Endothelial cell of umbilical vein (primary cell): Measurements from ENCODE around the gene GALK1. TPM values are rescaled to one million over a fixed set of nuclear protein-coding genes. Genes with fewer than 3 reads are reported as not detected.

ENCODE experiments used
- Bru-seq: library from RNA; stranded (reverse); fragments of 400-500 nt; gene quantifications from one replicate; lab custom pipeline; 2021; lab: Mats Ljungman, UMichigan
- BruChase-seq, 2 experiments: library from RNA; stranded (reverse); fragments of 400-500 nt; gene quantifications; one replicate each; lab custom pipeline; 2021; lab: Mats Ljungman, UMichigan
- BruUV-seq: library from RNA; stranded (reverse); fragments of 400-500 nt; replicated peaks from 2 replicates; lab custom pipeline; 2021; lab: Mats Ljungman, UMichigan
- CTCF ChIA-PET: fragments of 300-600, 350-600 bp; sonication (Branson Sonifier 250); formaldehyde crosslinking; loops from one replicate; lab custom pipeline; 2021; ENCODE audit warnings: antibody characterized with exemption, inconsistent platforms; lab: Charles Lee
- POLR2A ChIA-PET: fragments of 300-600, 350-600 bp; sonication (Branson Sonifier 250); formaldehyde crosslinking; loops from one replicate; lab custom pipeline; 2021; ENCODE audit warnings: antibody characterized with exemption, inconsistent platforms; lab: Charles Lee
- DNase-seq: peaks from one replicate; pipeline ENCODE4 v3.0.0-alpha.2; 2011; ENCODE audit warnings: low read depth, low spot score
- FAIRE-seq: peaks from 2 replicates; lab custom pipeline; 2011; peaks lifted over from hg19 to GRCh38; lab: Jason Lieb, UNC
- H2AFZ ChIP-seq: 2 replicates; pipeline ENCODE4 v1.6.0; 2012; ENCODE audit warnings: low read depth, low read length, control low read depth, inconsistent platforms
- H3K27ac ChIP-seq: 2 replicates; pipeline ENCODE4 v1.5.1; 2011; ENCODE audit warnings: low read depth, mild to moderate bottlenecking, control low read depth, low read length, moderate library complexity; ENCODE audit not compliant: insufficient read depth
- H3K27me3 ChIP-seq, 2 experiments: 2 replicates each; pipeline versions ENCODE4 v1.6.0 to v1.6.1; 2011; ENCODE audit warnings: low read length in 2 of 2, mixed read lengths in 1 of 2; ENCODE audit not compliant: control insufficient read depth in 2 of 2, insufficient read depth in 2 of 2
- H3K36me3 ChIP-seq, 2 experiments: 2 replicates in 1 of 2; 3 replicates in 1 of 2; pipeline ENCODE4 v1.5.1; 2011; ENCODE audit warnings: low read length in 2 of 2, mild to moderate bottlenecking in 1 of 2, moderate library complexity in 1 of 2; ENCODE audit not compliant: control insufficient read depth in 2 of 2, insufficient read depth in 2 of 2; ENCODE audit errors: extremely low read depth in 1 of 2
- H3K4me1 ChIP-seq: 3 replicates; pipeline ENCODE4 v1.5.1; 2011; ENCODE audit warnings: mild to moderate bottlenecking, low read length; ENCODE audit not compliant: control insufficient read depth, insufficient read depth; ENCODE audit errors: extremely low read depth
- H3K4me2 ChIP-seq: 2 replicates; pipeline ENCODE4 v1.6.1; 2011; ENCODE audit warnings: low read length, control low read depth, mixed read lengths; ENCODE audit not compliant: insufficient read depth
- H3K4me3 ChIP-seq, 3 experiments: fragments of 200-600 bp in 1 of 3; sonication (generic), shearing (Covaris generic) in 1 of 3; replicated peaks in 1 of 3; 2 replicates each; pipeline ENCODE4 v1.5.1; 2011 to 2016; ENCODE audit warnings: control low read depth in 3 of 3, low read length in 3 of 3, mild to moderate bottlenecking in 2 of 3, inconsistent platforms in 1 of 3, low read depth in 1 of 3, moderate library complexity in 1 of 3; ENCODE audit not compliant: insufficient read depth in 1 of 3
- H3K79me2 ChIP-seq: 2 replicates; pipeline ENCODE4 v1.6.0; 2012; ENCODE audit warnings: low read length, inconsistent platforms; ENCODE audit not compliant: control insufficient read depth, insufficient read depth
- H3K9ac ChIP-seq: replicated peaks from 2 replicates; pipeline ENCODE3; 2011; ENCODE audit warnings: low read length, control low read depth; ENCODE audit not compliant: insufficient read depth; ENCODE audit errors: extremely low read depth
- H3K9me1 ChIP-seq: replicated peaks from 3 replicates; pipeline ENCODE4 v1.6.0; 2011; ENCODE audit warnings: mild to moderate bottlenecking, low read length; ENCODE audit not compliant: control insufficient read depth, insufficient read depth; ENCODE audit errors: extremely low read depth
- H3K9me3 ChIP-seq: replicated peaks from 2 replicates; pipeline ENCODE4 v1.5.1; 2012; ENCODE audit warnings: low read length, inconsistent platforms; ENCODE audit not compliant: control insufficient read depth, insufficient read depth
- H4K20me1 ChIP-seq: replicated peaks from 2 replicates; pipeline ENCODE3; 2011; ENCODE audit warnings: mild to moderate bottlenecking, low read length; ENCODE audit not compliant: control insufficient read depth, insufficient read depth; ENCODE audit errors: extremely low read depth
- EZH2 ChIP-seq: IDR thresholded peaks from 2 replicates; pipeline ENCODE4 v1.6.1; 2012; ENCODE audit warnings: borderline replicate concordance, low read depth, mild to moderate bottlenecking, moderate library complexity, low read length, inconsistent platforms; ENCODE audit not compliant: severe bottlenecking
- FOS ChIP-seq: IDR thresholded peaks from 2 replicates; pipeline ENCODE4 v1.6.1; 2011; ENCODE audit warnings: mild to moderate bottlenecking, low read length, moderate library complexity, borderline replicate concordance; ENCODE audit not compliant: insufficient read depth
- GATA2 ChIP-seq: IDR thresholded peaks from 2 replicates; pipeline ENCODE4 v1.7.0; 2011; ENCODE audit warnings: low read depth, mild to moderate bottlenecking, moderate library complexity, mixed read lengths, low read length; ENCODE audit not compliant: insufficient read length, insufficient read depth
- JUN ChIP-seq: IDR thresholded peaks from 2 replicates; pipeline ENCODE4 v1.6.1; 2011; ENCODE audit warnings: borderline replicate concordance, low read depth; ENCODE audit not compliant: insufficient read length, insufficient read depth
- POLR2A ChIP-seq: IDR thresholded peaks from 2 replicates; pipeline ENCODE4 v1.6.1; 2012; ENCODE audit warnings: low read depth, mild to moderate bottlenecking, control low read depth, low read length
- POLR2AphosphoS5 ChIP-seq: IDR thresholded peaks from 2 replicates; pipeline ENCODE4 v1.6.1; 2012; ENCODE audit warnings: low read depth, mild to moderate bottlenecking, control low read depth, low read length, moderate library complexity; ENCODE audit not compliant: insufficient read depth
- dilution Hi-C: fragments of 300-500 bp; cut with MboI; formaldehyde crosslinking; loops from one replicate; pipeline ENCODE4 v1.15.0; 2019; ENCODE audit warnings: low sequenced_read_pairs; ENCODE audit not compliant: extremely low pct_ligation_motif_present
- intact Hi-C: fragments of 100-400 bp; cut with micrococcal nuclease; formaldehyde crosslinking; loops from one replicate; pipeline ENCODE4 v1.10.0; 2022
- long read RNA-seq: library from polyadenylated mRNA; stranded (forward); transcript quantifications from one replicate; pipeline ENCODE4 v2.0.0, GENCODE V29; 2021
- polyA minus RNA-seq, 3 experiments: library from RNA; depleted of rRNA, polyadenylated mRNA; stranded (reverse); fragments of >200 nt; gene quantifications; 1 replicate in 1 of 3; 2 replicates in 2 of 3; pipeline ENCODE4 v1.2.3, GENCODE V29; 2011
- polyA plus RNA-seq, 4 experiments: library from polyadenylated mRNA; depleted of rRNA in 3 of 4; stranded (reverse) in 3 of 4; unstranded in 1 of 4; fragments of >200 nt; gene quantifications; 2 replicates each; pipeline versions ENCODE4 v1.2.1 to v1.2.3, GENCODE V29; 2011 to 2012; ENCODE audit warnings: missing spikeins in 1 of 4
- total RNA-seq: library from RNA; stranded (reverse); gene quantifications from 2 replicates; pipeline ENCODE4 v1.2.3, GENCODE V29; 2021
- TF ChIP-seq, protein P1 (sequence below), 2 donors: IDR thresholded peaks; 1 replicate in 1 of 2; 2 replicates in 1 of 2; pipeline ENCODE4 v1.5.1; 2011; ENCODE audit warnings: low read length in 2 of 2, mild to moderate bottlenecking in 2 of 2, moderate library complexity in 2 of 2, control low read depth in 1 of 2, inconsistent platforms in 1 of 2, low read depth in 1 of 2; ENCODE audit not compliant: insufficient read depth in 1 of 2; ENCODE audit errors: extremely low read depth in 1 of 2
- TF ChIP-seq, protein P2 (sequence below): IDR thresholded peaks from 2 replicates; pipeline ENCODE4 v1.6.1; 2011; ENCODE audit not compliant: insufficient read depth, insufficient read length

The GALK1 gene
- 45.8 and 47.0 TPM in 2 replicates for total RNA-seq
- 63.7 and 90.1 TPM in 2 replicates for polyA plus RNA-seq
- polyA plus RNA-seq (2011; cell fraction: cytosol; rRNA removed), result 28.3 and 34.9 TPM in 2 replicates
- 29.7 and 38.8 TPM in 2 replicates for polyA plus RNA-seq (2011; cell fraction: nucleus; rRNA removed)
- 30.9 and 56.4 TPM in 2 replicates for polyA plus RNA-seq (2012)
- polyA minus RNA-seq, result 14.1 and 22.7 TPM in 2 replicates
- 30.7 TPM for polyA minus RNA-seq (2011; cell fraction: cytosol; rRNA and poly(A)+ RNA removed)
- 6.7 and 12.7 TPM in 2 replicates for polyA minus RNA-seq (2011; cell fraction: nucleus; rRNA and poly(A)+ RNA removed)
- Bru-seq, nascent RNA, result percentile 39 among the genes with signal in this experiment
- BruChase-seq, experiment 1, labeled RNA remaining after a 6-hour chase, result percentile 36 among the genes with signal in this experiment
- BruChase-seq, experiment 2, labeled RNA remaining after a 2-hour chase, result percentile 32 among the genes with signal in this experiment
- long read RNA-seq, transcript GALK1-205 (8 exons, 1,866 nt), result major isoform, 154 of 175 reads
- long read RNA-seq, partial matches to known transcripts, result 8 of 175 reads
- long read RNA-seq, other reads (novel, unspliced or antisense), result 12 of 175 reads

DNA sequence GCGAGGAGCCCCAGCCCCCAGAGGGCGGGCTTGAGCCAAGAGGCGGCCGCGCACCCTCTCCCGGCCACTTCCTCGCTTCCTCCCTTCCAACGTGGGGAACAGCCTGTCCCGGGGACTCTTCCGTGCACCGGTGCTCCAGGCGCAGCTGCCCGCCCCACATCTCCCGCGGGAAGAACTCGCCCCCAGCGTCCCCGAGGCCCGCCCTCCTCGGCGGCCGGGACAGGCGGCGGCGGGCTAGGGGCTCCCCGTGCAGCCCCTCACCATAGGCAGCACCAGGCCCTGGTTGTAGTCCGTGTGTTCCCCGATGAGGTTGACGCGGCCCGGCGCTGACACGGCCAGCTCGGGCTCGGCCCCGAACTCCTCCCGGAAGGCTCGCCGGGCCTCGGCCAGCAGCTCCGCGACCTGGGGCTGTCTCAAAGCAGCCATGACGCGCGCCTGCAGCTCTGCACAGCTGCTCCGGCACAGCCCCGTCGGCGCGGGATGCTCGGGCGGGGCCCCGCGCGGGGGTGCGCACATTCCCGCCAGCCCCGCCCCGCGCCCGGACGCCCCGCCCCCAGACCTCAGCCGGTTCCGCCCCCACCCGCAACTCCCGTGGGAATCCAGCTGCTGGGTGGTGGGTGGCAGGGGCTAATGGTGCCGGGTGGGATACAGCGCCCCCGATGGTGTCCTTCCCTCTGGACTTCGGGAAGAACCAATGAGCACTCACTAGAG lies at the start of gene GALK1:
Gene GALK1, minus strand, starts transcription at position 482 of the 711 bp plus-strand sequence. Its CDS starts 56 bp downstream, at position 426.
- Histone ChIP-seq H3K27ac (peak within 1 kb of the TSS; percentile 15), H3K4me3 (peak within 1 kb of the TSS; percentile 44 to 62 (median 53)), H3K4me1 (peaks cover 11% of the 10 kb centered on the region), H3K4me2 (peak within 1 kb of the TSS; percentile 77), H3K9me3 (no peaks in the 10 kb centered on the region), H3K79me2 (no peaks in the 10 kb centered on the region), H3K9me1 (no peaks in the 10 kb centered on the region), H3K36me3 (no peaks in the 10 kb centered on the region), H3K9ac (peak within 1 kb of the TSS; percentile 69), H2AFZ (peak within 1 kb of the TSS; percentile 94), H4K20me1 (no peaks in the 10 kb centered on the region), H3K27me3 (no peaks in the 10 kb centered on the region)
- TF ChIP-seq, protein P1, sequence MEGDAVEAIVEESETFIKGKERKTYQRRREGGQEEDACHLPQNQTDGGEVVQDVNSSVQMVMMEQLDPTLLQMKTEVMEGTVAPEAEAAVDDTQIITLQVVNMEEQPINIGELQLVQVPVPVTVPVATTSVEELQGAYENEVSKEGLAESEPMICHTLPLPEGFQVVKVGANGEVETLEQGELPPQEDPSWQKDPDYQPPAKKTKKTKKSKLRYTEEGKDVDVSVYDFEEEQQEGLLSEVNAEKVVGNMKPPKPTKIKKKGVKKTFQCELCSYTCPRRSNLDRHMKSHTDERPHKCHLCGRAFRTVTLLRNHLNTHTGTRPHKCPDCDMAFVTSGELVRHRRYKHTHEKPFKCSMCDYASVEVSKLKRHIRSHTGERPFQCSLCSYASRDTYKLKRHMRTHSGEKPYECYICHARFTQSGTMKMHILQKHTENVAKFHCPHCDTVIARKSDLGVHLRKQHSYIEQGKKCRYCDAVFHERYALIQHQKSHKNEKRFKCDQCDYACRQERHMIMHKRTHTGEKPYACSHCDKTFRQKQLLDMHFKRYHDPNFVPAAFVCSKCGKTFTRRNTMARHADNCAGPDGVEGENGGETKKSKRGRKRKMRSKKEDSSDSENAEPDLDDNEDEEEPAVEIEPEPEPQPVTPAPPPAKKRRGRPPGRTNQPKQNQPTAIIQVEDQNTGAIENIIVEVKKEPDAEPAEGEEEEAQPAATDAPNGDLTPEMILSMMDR (IDR thresholded peaks at IDR 0.05; ENCODE audit: extremely low read depth in 1 of 2, insufficient read depth in 1 of 2, low read depth in 1 of 2, low read length in 2 of 2), result peak in 1 of 2 donors; percentile 71
- no peak for TF ChIP-seq POLR2AphosphoS5
- TF ChIP-seq POLR2A, result peak; percentile 34
- no peak for TF ChIP-seq JUN
- TF ChIP-seq FOS, result no peak
- TF ChIP-seq EZH2, result no peak
- TF ChIP-seq GATA2, result no peak
- TF ChIP-seq, protein P2, sequence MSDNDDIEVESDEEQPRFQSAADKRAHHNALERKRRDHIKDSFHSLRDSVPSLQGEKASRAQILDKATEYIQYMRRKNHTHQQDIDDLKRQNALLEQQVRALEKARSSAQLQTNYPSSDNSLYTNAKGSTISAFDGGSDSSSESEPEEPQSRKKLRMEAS, result no peak
- DNase-seq (peak; percentile 66), FAIRE-seq (peak; percentile 78)
- dilution Hi-C loops, result no loop called here
- POLR2A ChIA-PET, result interaction anchor here (1.4 to 3.0 kb wide), 3 partner anchors 10 to 65 kb away, joined by 4 to 24 read pairs (median 19); a partner anchor contains a TSS
- CTCF ChIA-PET, result interaction anchor here (0.7 to 4.8 kb wide), 27 partner anchors 9 to 163 kb away, joined by 3 to 27 read pairs (median 6); partner anchors contain the start of genes SMIM5, TRIM47, TRIM65 and WBP2
- intact Hi-C loops, result loop anchor here (1.0 kb wide), 1 partner anchor 62 kb away; no protein-coding TSS in a partner anchor
- no TSS peak for BruUV-seq
